GM18951 (cell line): ENCODE results near the gene ATP8B1.

Experiments
- POLR2A ChIP-seq: IDR thresholded peaks from 4 replicates; pipeline ENCODE4 v1.6.1; 2011; ENCODE audit warnings: mild to moderate bottlenecking; ENCODE audit not compliant: insufficient read length, insufficient read depth; ENCODE audit errors: extremely low read depth
- in situ Hi-C: fragments of 300-500 bp; cut with MboI; formaldehyde crosslinking; loops from one replicate; pipeline ENCODE4 v1.12.0; 2022; ENCODE audit warnings: low sequenced_read_pairs, mixed read lengths, inconsistent platforms; ENCODE audit not compliant: unreplicated experiment

ATP8B1 gene

GRCh38 chr18:57811477-57812125 lies 8.5 kb upstream of the ATP8B1 start:
- in situ Hi-C loops = no loop called here
- no peak for TF ChIP-seq POLR2A

GRCh38 chr18:57809190-57809589 lies 6.1 kb upstream of the ATP8B1 start:
- in situ Hi-C loops = no loop called here
- TF ChIP-seq POLR2A = no peak

- no peak for TF ChIP-seq POLR2A
- in situ Hi-C loops = no loop called here
Measured at GRCh38 chr18:57807336-57808117, 4.4 kb upstream of the ATP8B1 start.

GRCh38 chr18:57806978-57807285 lies 3.8 kb upstream of the ATP8B1 start:
- no peak for TF ChIP-seq POLR2A
- in situ Hi-C loops = no loop called here

GRCh38 chr18:57806201-57806977 lies 3.3 kb upstream of the ATP8B1 start:
- TF ChIP-seq POLR2A = no peak
- in situ Hi-C loops = no loop called here

- TF ChIP-seq POLR2A = no peak
- in situ Hi-C loops = no loop called here
Measured at GRCh38 chr18:57805117-57805516, 2.0 kb upstream of the ATP8B1 start.

GRCh38 chr18:57804557-57804956 lies 1.4 kb upstream of the ATP8B1 start:
- in situ Hi-C loops = no loop called here
- no peak for TF ChIP-seq POLR2A

- in situ Hi-C loops = no loop called here
- TF ChIP-seq POLR2A = no peak
Measured at GRCh38 chr18:57802213-57803102, 657 bp downstream of the ATP8B1 start.

- in situ Hi-C loops = no loop called here
Measured at GRCh38 chr18:57801761-57802212, 1.3 kb downstream of the ATP8B1 start.

GRCh38 chr18:57801325-57801724 lies 1.8 kb downstream of the ATP8B1 start:
- TF ChIP-seq POLR2A = no peak
- in situ Hi-C loops = no loop called here

More at GRCh38 chr18:57801761-57802212, 1.3 kb downstream of the ATP8B1 start:
- TF ChIP-seq POLR2A = no peak

- no peak for TF ChIP-seq POLR2A
- in situ Hi-C loops = no loop called here
Measured at GRCh38 chr18:57798713-57799373, 4.3 kb downstream of the ATP8B1 start.

GRCh38 chr18:57797209-57797651 lies 5.9 kb downstream of the ATP8B1 start:
- in situ Hi-C loops = no loop called here
- no peak for TF ChIP-seq POLR2A
